ENCODE measurements around the gene PMS1. TPM values are rescaled to one million over a fixed set of nuclear protein-coding genes. Genes with fewer than 3 reads are reported as not detected.
A peak's percentile ranks its signal among the peaks of the same experiment; 100 is the strongest.

Gene PMS1
- total and polyA plus RNA-seq, 12 donors = 4.1 to 17.3 (median 11.5) TPM

GRCh38 chr2:189873696-189874095, 89.4 kb downstream of the PMS1 start:
- Histone ChIP-seq H3K36me3 (peaks cover 0 to 52% (median 0%) of the 10 kb centered on the region in 9 donors), H3K4me3 (no peak overlapping the region), H3K27ac (no peak overlapping the region), H3K4me1 (peaks cover 0 to 27% (median 0%) of the 10 kb centered on the region in 9 donors), H3K9me3 (no peaks in the 10 kb centered on the region), H3K27me3 (no peaks in the 10 kb centered on the region)
- 82 to 83% methylated on average over 8 of the region's 8 CpGs for WGBS, 2 donors
- TF ChIP-seq, protein P1, sequence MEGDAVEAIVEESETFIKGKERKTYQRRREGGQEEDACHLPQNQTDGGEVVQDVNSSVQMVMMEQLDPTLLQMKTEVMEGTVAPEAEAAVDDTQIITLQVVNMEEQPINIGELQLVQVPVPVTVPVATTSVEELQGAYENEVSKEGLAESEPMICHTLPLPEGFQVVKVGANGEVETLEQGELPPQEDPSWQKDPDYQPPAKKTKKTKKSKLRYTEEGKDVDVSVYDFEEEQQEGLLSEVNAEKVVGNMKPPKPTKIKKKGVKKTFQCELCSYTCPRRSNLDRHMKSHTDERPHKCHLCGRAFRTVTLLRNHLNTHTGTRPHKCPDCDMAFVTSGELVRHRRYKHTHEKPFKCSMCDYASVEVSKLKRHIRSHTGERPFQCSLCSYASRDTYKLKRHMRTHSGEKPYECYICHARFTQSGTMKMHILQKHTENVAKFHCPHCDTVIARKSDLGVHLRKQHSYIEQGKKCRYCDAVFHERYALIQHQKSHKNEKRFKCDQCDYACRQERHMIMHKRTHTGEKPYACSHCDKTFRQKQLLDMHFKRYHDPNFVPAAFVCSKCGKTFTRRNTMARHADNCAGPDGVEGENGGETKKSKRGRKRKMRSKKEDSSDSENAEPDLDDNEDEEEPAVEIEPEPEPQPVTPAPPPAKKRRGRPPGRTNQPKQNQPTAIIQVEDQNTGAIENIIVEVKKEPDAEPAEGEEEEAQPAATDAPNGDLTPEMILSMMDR (IDR thresholded peaks at IDR 0.05) = no peak
- intact Hi-C loops (cut with DNase I) = no loop called here
- DNase-seq = no peak
- ATAC-seq = no peak

DNA sequence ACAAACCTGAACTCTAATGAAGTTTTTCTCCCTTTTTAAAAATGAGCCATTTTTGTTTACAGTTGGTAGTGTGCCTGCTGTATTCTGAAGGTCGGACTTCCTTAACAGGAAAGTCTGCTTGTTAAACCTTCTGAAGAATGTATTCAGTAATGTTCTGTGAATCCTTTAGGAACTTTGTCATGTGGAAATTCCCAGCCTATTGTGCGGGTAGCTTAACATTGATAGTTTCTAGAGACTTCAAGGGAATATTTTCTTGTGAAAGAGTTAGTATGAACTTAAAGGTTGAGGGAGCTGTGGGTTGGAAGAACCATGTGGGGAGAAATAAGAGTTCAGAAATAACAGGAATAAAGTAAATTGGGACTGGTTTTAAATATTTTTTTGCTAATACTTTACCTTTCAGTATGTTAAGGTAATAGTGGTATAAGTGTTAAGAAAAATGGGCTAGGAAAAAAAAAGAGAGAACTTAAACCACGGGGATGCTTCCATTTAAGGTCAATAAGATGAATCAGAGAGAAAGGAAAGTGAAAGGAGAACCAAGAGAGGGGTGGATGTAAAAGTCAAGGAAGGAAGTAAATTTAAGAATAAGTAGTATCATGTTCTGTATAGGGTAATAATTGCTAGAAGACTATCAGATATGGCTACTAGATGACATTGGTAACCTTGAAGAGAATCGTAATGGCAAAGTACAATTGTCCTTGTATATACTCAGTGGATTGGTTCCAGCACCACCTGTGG, 90.5 kb downstream of the PMS1 start:
- TF ChIP-seq, protein P1 (IDR thresholded peaks at IDR 0.05) = no peak
- DNase-seq (no peak), ATAC-seq (no peak)
- no peaks in the 10 kb centered on the region for H3K9me3 ChIP-seq
- intact Hi-C loops (cut with DNase I) = no loop called here
- H3K27ac ChIP-seq = no peak overlapping the region
- peaks cover 0 to 52% (median 0%) of the 10 kb centered on the region in 9 donors for H3K36me3 ChIP-seq
- H3K27me3 ChIP-seq = no peaks in the 10 kb centered on the region
- no peak overlapping the region for H3K4me3 ChIP-seq
- H3K4me1 ChIP-seq = peaks cover 0 to 25% (median 0%) of the 10 kb centered on the region in 9 donors
- 88 to 92% methylated on average over 4 of the region's 4 CpGs for WGBS, 2 donors

GRCh38 chr2:189876271-189876670, 92.0 kb downstream of the PMS1 start:
- Histone ChIP-seq H3K27me3 (no peaks in the 10 kb centered on the region), H3K4me3 (no peak overlapping the region), H3K4me1 (peaks cover 0 to 10% (median 0%) of the 10 kb centered on the region in 9 donors), H3K36me3 (peaks cover 0 to 52% (median 0%) of the 10 kb centered on the region in 9 donors), H3K9me3 (no peaks in the 10 kb centered on the region), H3K27ac (no peak overlapping the region)
- TF ChIP-seq, protein P1 (IDR thresholded peaks at IDR 0.05) = no peak
- ATAC-seq (peak in 1 of 8 donors; percentile 56), DNase-seq (no peak)
- intact Hi-C loops (cut with DNase I) = no loop called here
- WGBS, 2 donors = 80 to 96% methylated on average over 2 of the region's 2 CpGs

DNA sequence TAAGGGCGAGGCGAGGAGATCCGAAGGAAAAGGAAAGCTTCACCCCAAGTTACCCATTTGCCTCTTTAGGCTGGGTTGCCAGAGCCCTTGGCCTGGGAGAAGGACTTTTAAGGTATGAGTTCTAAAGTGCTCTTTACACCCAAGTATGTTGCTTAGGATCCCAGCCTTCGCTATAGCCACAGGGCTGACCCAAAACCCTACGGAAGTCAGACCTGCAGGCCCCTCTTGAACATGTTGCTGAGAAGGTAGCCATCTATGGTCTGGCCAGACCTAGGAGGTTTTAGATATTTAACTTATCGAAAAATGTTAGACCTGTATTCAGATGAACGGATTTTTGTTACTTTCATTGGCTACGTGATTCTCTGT, 95.4 kb downstream of the PMS1 start:
- H3K4me1 ChIP-seq = peaks cover 0 to 7% (median 0%) of the 10 kb centered on the region in 9 donors
- no peak for ATAC-seq
- 87 to 92% methylated on average over 8 of the region's 8 CpGs for WGBS, 2 donors
- no peak overlapping the region for H3K27ac ChIP-seq
- H3K4me3 ChIP-seq = no peak overlapping the region
- no peaks in the 10 kb centered on the region for H3K9me3 ChIP-seq
- DNase-seq = no peak
- TF ChIP-seq, protein P1 (IDR thresholded peaks at IDR 0.05) = no peak
- H3K27me3 ChIP-seq = no peaks in the 10 kb centered on the region
- intact Hi-C loops (cut with DNase I) = no loop called here
- H3K36me3 ChIP-seq = peaks cover 0 to 33% (median 0%) of the 10 kb centered on the region in 9 donors

Data from heart right ventricle (tissue), 16 donors.